Right ventricle myocardium superior (tissue), 1 donor: ENCODE results near the gene AOC2. TPM values are rescaled to one million over a fixed set of nuclear protein-coding genes. Genes with fewer than 3 reads are reported as not detected.
"Not testable (repeated sequence)": the region's sequence is repeated elsewhere in the genome, so short reads cannot be mapped to it uniquely, and the experiment has no call there.

Source experiments
- ATAC-seq: fragments of 200-7000 bp; cut with Tn5 transposase; one replicate; pipeline ENCODE4 v1.9.1; 2020; ENCODE audit warnings: mild to moderate bottlenecking; ENCODE audit not compliant: poor library complexity
- DNase-seq: peaks from one replicate; pipeline ENCODE4 v3.0.0-alpha.2; 2020
- intact Hi-C: fragments of 100-400 bp; cut with DNase I; formaldehyde crosslinking; loops from one replicate; pipeline ENCODE4 v1.11.2; 2022
- total RNA-seq: library from RNA; stranded (reverse); fragmentation: NEBNext Ultra II Directional; extraction: Animal tissue kit (Norgen Biotek cat#: 25700); gene quantifications from one replicate; pipeline ENCODE4 v1.2.1, GENCODE V29; 2021
- donor health status: DM: no; HTN: yes; CAD: no; lungs with severe emphysema.

AOC2 gene
- total RNA-seq, 1 donor from 2014 or later = 0.32 TPM

DNA sequence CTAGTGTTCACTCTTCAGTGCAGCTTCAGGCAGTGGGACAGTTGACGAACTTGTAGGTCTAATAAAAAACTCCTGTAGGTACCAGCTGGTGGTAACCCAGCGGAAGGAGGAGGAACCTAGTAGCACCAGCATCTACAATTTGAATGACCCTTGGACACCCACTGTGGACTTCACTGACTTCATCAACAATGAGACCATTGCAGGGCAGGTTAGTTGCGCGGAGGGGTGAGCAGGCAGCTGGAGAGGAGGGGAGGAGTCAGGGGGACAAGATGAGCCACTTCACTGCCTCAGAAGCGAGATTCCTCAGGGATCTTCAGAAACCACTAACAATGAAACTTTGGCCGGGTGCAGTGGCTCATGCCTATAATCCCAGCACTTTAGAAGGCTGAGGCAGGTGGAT, 28.9 kb downstream of the AOC2 start:
- ATAC-seq (no peak), DNase-seq (no peak)
- intact Hi-C loops = no loop called here

DNA sequence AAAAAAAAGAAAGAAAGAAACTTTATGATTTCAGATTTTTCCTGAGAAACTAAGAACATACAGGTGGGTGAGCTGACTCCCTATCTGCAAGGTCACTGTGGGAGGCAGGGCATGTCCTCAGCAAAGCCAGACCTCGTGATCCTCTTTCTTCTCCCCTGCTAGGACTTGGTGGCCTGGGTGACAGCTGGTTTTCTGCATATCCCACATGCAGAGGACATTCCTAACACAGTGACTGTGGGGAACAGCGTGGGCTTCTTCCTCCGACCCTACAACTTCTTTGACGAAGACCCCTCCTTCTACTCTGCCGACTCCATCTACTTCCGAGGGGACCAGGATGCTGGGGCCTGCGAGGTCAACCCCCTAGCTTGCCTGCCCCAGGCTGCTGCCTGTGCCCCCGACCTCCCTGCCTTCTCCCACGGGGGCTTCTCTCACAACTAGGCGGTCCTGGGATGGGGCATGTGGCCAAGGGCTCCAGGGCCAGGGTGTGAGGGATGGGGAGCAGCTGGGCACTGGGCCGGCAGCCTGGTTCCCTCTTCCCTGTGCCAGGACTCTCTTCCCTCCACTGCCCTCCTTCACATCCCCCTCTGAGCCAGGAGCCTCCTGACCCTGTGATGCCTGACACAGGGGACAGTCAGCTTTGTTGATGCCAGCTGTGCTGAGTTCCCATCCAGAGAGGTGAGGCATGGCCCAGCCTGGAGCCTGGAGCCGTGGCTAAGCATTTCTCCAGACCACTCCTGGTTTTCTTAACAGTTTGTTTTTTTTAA, 29.7 kb downstream of the AOC2 start:
- intact Hi-C loops, DNase-seq, ATAC-seq: not testable (repeated sequence)

- no peak for DNase-seq
- intact Hi-C loops = no loop called here
- no peak for ATAC-seq
Measured at GRCh38 chr17:42877037-42877436, 32.7 kb downstream of the AOC2 start.

DNA sequence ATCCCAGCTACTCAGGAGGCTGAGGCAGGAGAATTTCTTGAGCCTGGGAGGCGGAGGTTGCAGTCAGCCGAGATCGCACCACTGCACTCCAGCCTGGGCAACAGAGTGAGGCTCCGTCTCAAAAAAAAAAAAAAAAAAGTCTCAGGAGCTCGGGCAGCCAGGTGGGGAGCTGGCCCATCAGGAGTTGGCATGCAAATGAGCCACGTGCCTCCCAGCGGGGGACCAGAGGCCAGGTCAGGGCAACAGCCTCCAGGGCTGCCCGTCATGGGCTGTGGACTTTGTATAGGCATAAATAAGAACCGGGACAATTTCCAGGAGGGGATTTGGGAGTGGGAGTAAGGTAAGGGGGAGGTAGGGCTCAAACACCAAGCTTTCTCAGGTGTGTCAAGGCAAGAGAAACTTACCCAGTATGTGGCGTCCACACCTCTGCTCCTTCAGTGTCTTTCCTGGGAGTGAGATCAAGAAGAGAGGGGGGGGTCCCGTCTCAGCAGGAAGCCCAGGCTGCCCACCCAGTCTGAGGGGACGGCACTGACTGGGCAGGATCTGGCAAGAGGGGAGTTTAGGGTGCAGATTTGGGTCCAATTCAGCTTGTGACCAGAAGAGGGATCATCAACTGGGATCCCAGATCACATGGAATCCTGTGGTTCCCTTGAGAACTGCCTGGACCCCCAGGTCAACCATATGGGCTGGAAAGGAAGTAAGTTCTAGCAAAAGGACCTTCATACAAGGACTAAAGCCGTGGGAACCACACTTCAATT, 33.9 kb downstream of the AOC2 start:
- no peak for ATAC-seq
- intact Hi-C loops = no loop called here
- DNase-seq = no peak

DNA sequence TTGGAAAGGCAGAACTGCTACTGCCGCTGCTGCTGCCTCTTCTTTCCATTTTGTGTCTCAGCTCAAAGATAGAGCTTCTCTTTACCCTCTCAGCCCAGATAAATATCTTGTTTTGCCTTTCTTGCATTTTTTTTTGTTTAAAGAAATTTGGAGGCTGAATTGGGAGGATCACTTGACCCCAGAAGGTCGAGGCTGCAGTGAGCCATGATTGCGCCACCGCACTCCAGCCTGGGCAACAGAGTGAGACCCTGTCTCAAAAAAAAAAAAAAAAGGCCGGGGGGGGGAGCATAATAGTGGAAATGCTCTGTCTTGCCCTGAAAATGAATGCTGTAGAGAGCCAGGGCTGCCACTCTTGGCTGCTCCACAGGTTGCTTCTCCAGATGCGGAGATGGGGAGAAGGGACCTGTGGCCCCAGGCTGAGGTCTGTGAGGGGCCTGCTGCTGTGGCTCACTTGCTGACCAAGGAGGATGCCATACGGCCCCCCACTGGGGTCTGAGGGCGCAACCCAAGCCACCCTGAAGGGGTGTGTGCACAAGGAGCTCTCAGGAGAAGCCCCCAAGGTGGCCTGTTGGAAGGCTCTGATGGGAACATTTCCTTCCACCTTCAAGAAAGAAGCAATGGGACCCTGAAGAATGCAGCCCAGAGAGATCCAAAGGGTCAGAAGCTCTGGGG, 34.7 kb downstream of the AOC2 start:
- ATAC-seq (no peak), DNase-seq (no peak)
- intact Hi-C loops = no loop called here

GRCh38 chr17:42879596-42879985, 35.2 kb downstream of the AOC2 start:
- ATAC-seq (no peak), DNase-seq (no peak)
- intact Hi-C loops = no loop called here

DNA sequence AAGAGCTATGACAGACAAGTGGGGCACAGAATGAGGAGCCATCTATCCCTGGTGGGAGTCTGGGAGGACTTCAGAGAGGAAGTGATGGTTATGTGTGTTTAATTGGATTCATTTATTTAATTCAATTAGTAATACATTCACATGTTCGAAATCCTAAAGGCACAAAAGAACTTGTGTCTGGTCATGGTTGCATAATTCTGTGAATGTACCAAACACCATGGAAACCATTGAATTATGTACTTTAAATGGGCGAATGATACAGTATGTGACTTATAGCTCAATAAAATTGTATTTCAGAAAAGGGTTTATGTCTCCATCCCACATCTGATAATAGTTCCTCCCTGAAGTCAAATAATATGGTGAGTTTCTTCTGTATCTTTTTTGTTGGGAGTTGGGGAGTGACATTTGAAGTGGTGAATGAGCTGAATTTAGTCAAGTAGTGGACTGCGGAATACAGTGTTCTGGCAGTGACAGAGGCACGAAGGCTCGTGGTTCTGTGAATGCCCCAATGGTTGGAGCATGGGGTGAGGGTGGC, 36.5 kb downstream of the AOC2 start:
- DNase-seq (no peak), ATAC-seq (no peak)
- intact Hi-C loops = no loop called here

DNA sequence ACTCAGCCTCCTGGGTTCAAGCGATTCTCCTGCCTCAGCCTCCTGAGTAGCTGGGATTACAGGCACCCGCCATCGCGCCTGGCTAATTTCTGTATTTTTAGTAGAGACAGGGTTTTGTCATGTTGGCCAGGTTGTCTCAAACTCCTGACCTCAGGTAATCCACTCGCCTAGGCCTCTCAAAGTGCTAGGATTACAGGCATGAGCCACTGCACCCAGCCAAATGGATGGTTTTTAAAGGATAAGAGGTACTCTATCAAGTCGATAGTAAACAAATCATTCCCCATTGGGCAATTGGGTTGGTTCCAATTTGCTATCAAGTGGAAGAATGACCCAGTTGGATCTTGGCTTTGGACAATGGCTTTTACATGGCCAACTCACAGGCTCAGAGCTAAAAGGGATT, 37.3 kb downstream of the AOC2 start:
- ATAC-seq, intact Hi-C loops, DNase-seq: not testable (repeated sequence)

- DNase-seq = no peak
- ATAC-seq = no peak
- intact Hi-C loops = no loop called here
Measured at GRCh38 chr17:42882166-42882565, 37.8 kb downstream of the AOC2 start.

GRCh38 chr17:42883802-42884558, 39.6 kb downstream of the AOC2 start:
- intact Hi-C loops = no loop called here
- no peak for DNase-seq
- no peak for ATAC-seq

DNA sequence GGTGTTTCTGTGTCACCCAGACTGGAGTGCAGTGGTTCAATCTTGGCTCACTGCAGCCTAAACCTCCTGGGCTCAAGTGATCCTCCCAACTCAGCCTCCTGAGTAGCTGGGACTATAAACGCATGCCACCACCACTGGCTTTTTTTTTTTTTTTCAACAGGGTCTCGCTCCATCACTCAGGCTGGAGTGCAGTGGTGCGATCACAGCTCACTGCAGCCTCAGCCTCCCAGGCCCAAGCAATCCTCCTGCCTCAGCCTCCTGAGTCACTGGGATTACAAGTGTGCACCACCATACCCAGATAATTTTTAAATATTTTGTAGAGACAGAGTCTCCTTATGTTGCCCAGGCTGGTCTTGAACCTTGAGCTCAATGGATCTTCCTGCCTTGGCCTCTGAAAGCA, 41.4 kb downstream of the AOC2 start:
- DNase-seq, ATAC-seq, intact Hi-C loops: not testable (repeated sequence)

GRCh38 chr17:42886283-42887176, 42.1 kb downstream of the AOC2 start:
- no peak for DNase-seq
- intact Hi-C loops = no loop called here
- ATAC-seq = no peak

- intact Hi-C loops = no loop called here
- ATAC-seq = peak; percentile 78
Measured at GRCh38 chr17:42889809-42890208, 45.4 kb downstream of the AOC2 start.

DNA sequence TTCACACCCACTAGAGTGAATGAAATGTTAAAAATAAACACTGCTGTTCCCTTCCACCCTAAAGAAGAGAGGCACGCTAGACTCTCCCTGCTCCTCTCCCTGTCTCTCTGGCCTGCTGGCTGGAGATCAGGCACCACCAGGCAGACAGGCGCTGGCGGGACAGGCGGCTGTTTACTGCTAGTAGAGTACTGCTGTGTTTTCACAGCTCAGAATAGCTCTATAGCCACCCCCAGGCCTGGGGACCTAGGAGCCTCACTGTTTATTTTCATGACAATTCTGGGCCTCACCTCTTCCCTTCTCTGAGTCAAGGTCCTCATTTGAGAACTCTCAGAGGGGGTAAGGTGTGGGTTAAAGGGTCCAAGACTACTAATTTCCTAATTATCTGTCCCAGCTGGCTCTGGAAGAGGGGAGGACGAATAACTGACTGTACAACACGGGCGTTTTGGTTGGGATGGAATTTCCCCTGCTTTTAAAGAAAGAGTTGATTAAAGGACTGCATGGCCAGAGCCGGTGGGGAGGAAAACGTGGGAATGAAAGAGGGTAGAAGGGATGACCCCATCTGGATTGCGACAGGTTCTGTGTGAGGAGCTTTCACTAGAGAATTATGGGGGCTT, 47.3 kb downstream of the AOC2 start:
- ATAC-seq = peak; percentile 92
- peak; percentile 82 for DNase-seq
- intact Hi-C loops = no loop called here

More at GRCh38 chr17:42889809-42890208, 45.4 kb downstream of the AOC2 start:
- peak; percentile 63 for DNase-seq

- DNase-seq (no peak), ATAC-seq (peak; percentile 10)
- intact Hi-C loops = no loop called here
Measured at GRCh38 chr17:42893359-42893758, 49.0 kb downstream of the AOC2 start.

GRCh38 chr17:42894283-42895184, 50.2 kb downstream of the AOC2 start:
- DNase-seq (no peak), ATAC-seq (no peak)
- intact Hi-C loops = no loop called here
